Tibial artery (tissue), 4 donors: Measurements from ENCODE around the gene PPRC1.

ENCODE experiments used
- DNase-seq, 2 donors: peaks; one replicate each; pipeline ENCODE4 v3.0.0-alpha.2; 2019
- H3K27ac ChIP-seq, 2 donors: fragments of 200-600 bp; sonication (generic) in 1 of 2; 1 replicate in 1 of 2; 2 replicates in 1 of 2; pipeline ENCODE4 v1.5.1; 2018 to 2019; ENCODE audit warnings: mild to moderate bottlenecking in 1 of 2
- H3K27me3 ChIP-seq, 2 donors: fragments of 200-600 bp; sonication (generic) in 1 of 2; one replicate each; pipeline versions ENCODE4 v1.5.1 to v1.6.0; 2016 to 2019
- H3K36me3 ChIP-seq, 3 donors: fragments of 200-600 bp; sonication (generic) in 2 of 3; one replicate each; pipeline ENCODE4 v1.5.1; 2016 to 2019; ENCODE audit warnings: mild to moderate bottlenecking in 2 of 3
- H3K4me1 ChIP-seq, 4 donors: fragments of 200-600 bp; sonication (generic) in 2 of 4; 1 replicate in 3 of 4; 2 replicates in 1 of 4; pipeline ENCODE4 v1.5.1; 2016 to 2019
- H3K4me3 ChIP-seq, 2 donors: fragments of 200-600 bp; sonication (generic) in 1 of 2; 1 replicate in 1 of 2; 2 replicates in 1 of 2; pipeline ENCODE4 v1.5.1; 2018 to 2019; ENCODE audit warnings: mild to moderate bottlenecking in 2 of 2
- H3K9me3 ChIP-seq, 3 donors: fragments of 200-600 bp; sonication (generic) in 1 of 3; one replicate each; pipeline ENCODE4 v1.5.1; 2016 to 2019
- CTCF ChIP-seq, 2 experiments: fragments of 200-600 bp in 1 of 2; fragments of 450-650 bp in 1 of 2; IDR thresholded peaks; one replicate each; pipeline ENCODE4 v1.5.1; 2017 to 2019; ENCODE audit warnings: antibody characterized with exemption in 2 of 2, mild to moderate bottlenecking in 1 of 2, moderate library complexity in 1 of 2
- intact Hi-C: fragments of 100-400 bp; cut with DNase I; formaldehyde crosslinking; loops from one replicate; pipeline ENCODE4 v1.15.0; 2023; ENCODE audit warnings: low total_unique reads

The PPRC1 gene

GRCh38 chr10:102141583-102142107 lies 8.8 kb downstream of the PPRC1 start:
- Histone ChIP-seq H3K4me3 (no peak overlapping the region), H3K4me1 (no peaks in the 10 kb centered on the region), H3K36me3 (peaks cover 66 to 88% (median 80%) of the 10 kb centered on the region in 3 donors), H3K9me3 (no peaks in the 10 kb centered on the region), H3K27me3 (no peaks in the 10 kb centered on the region), H3K27ac (no peak overlapping the region)
- intact Hi-C loops = no loop called here
- TF ChIP-seq CTCF (IDR thresholded peaks at IDR 0.05) = no peak
- no peak for DNase-seq

- Histone ChIP-seq H3K36me3 (peaks cover 39 to 80% (median 75%) of the 10 kb centered on the region in 3 donors), H3K4me1 (peaks cover 0 to 5% (median 4%) of the 10 kb centered on the region in 4 donors), H3K9me3 (no peaks in the 10 kb centered on the region), H3K4me3 (no peak overlapping the region), H3K27me3 (no peaks in the 10 kb centered on the region), H3K27ac (no peak overlapping the region)
- no peak for DNase-seq
- TF ChIP-seq CTCF (IDR thresholded peaks at IDR 0.05) = no peak
- intact Hi-C loops = no loop called here
Observed at GRCh38 chr10:102146971-102147428, 14.2 kb downstream of the PPRC1 start.

GRCh38 chr10:102147561-102147960 lies 14.7 kb downstream of the PPRC1 start:
- TF ChIP-seq CTCF (IDR thresholded peaks at IDR 0.05) = no peak
- no peaks in the 10 kb centered on the region for H3K27me3 ChIP-seq
- intact Hi-C loops = no loop called here

GRCh38 chr10:102148275-102148674 lies 15.4 kb downstream of the PPRC1 start:
- intact Hi-C loops = no loop called here
- no peaks in the 10 kb centered on the region for H3K9me3 ChIP-seq
- no peak for TF ChIP-seq CTCF (IDR thresholded peaks at IDR 0.05)
- peaks cover 4 to 14% (median 9%) of the 10 kb centered on the region in 4 donors for H3K4me1 ChIP-seq
- no peak for DNase-seq
- H3K27ac ChIP-seq = no peak overlapping the region
- H3K36me3 ChIP-seq = peaks cover 33 to 68% (median 66%) of the 10 kb centered on the region in 3 donors
- H3K4me3 ChIP-seq = no peak overlapping the region
- H3K27me3 ChIP-seq = no peaks in the 10 kb centered on the region

More at GRCh38 chr10:102147561-102147960, 14.7 kb downstream of the PPRC1 start:
- H3K36me3 ChIP-seq = peaks cover 37 to 75% (median 73%) of the 10 kb centered on the region in 3 donors
- no peaks in the 10 kb centered on the region for H3K9me3 ChIP-seq
- no peak for DNase-seq
- no peak overlapping the region for H3K27ac ChIP-seq
- peaks cover 0 to 7% (median 4%) of the 10 kb centered on the region in 4 donors for H3K4me1 ChIP-seq
- H3K4me3 ChIP-seq = no peak overlapping the region

GRCh38 chr10:102150970-102151773 lies 18.3 kb downstream of the PPRC1 start:
- H3K36me3 ChIP-seq = peaks cover 18 to 60% (median 60%) of the 10 kb centered on the region in 3 donors
- no peak for TF ChIP-seq CTCF (IDR thresholded peaks at IDR 0.05)
- H3K27me3 ChIP-seq = no peaks in the 10 kb centered on the region
- H3K4me3 ChIP-seq = peak overlapping the region; percentile 64 to 75
- H3K27ac ChIP-seq = peak overlapping the region; percentile 78 to 89
- intact Hi-C loops = no loop called here
- no peaks in the 10 kb centered on the region for H3K9me3 ChIP-seq
- DNase-seq = no peak
- peaks cover 5 to 26% (median 15%) of the 10 kb centered on the region in 4 donors for H3K4me1 ChIP-seq
